ENCODE results near the gene GLIPR1.
A peak's percentile ranks its signal among the peaks of the same experiment; 100 is the strongest.
"Not testable (repeated sequence)": the region's sequence is repeated elsewhere in the genome, so short reads cannot be mapped to it uniquely, and the experiment has no call there.

GLIPR1 gene

GRCh38 chr12:75476071-75476470 lies 4.5 kb upstream of the GLIPR1 start:
- DNase-seq: no peak

- DNase-seq: no peak
Measured at GRCh38 chr12:75477137-75477536, 3.4 kb upstream of the GLIPR1 start.

GRCh38 chr12:75478116-75478794 lies 2.3 kb upstream of the GLIPR1 start:
- DNase-seq: no peak

- DNase-seq: no peak
Measured at GRCh38 chr12:75479963-75480461, 543 bp upstream of the GLIPR1 start.

- DNase-seq: no peak
Measured at GRCh38 chr12:75481013-75481705, 604 bp downstream of the GLIPR1 start.

- no peak for DNase-seq
Measured at GRCh38 chr12:75481774-75482173, 1.2 kb downstream of the GLIPR1 start.

GRCh38 chr12:75482646-75483045 lies 2.1 kb downstream of the GLIPR1 start:
- DNase-seq: no peak

GRCh38 chr12:75483431-75483830 lies 2.9 kb downstream of the GLIPR1 start:
- DNase-seq: no peak

- DNase-seq: not testable (repeated sequence)
Measured at GRCh38 chr12:75484450-75484849, 3.9 kb downstream of the GLIPR1 start.

GRCh38 chr12:75487308-75487707 lies 6.8 kb downstream of the GLIPR1 start:
- no peak for DNase-seq

GRCh38 chr12:75488553-75488952 lies 8.0 kb downstream of the GLIPR1 start:
- DNase-seq: no peak

- no peak for DNase-seq
Measured at GRCh38 chr12:75489187-75489586, 8.6 kb downstream of the GLIPR1 start.

- no peak for DNase-seq
Measured at GRCh38 chr12:75489613-75490210, 9.2 kb downstream of the GLIPR1 start.

- DNase-seq: no peak
Measured at GRCh38 chr12:75491169-75491568, 10.6 kb downstream of the GLIPR1 start.

GRCh38 chr12:75503459-75503858 lies 22.9 kb downstream of the GLIPR1 start:
- no peak for DNase-seq

GRCh38 chr12:75503866-75504265 lies 23.3 kb downstream of the GLIPR1 start:
- no peak for DNase-seq

- DNase-seq: no peak
Measured at GRCh38 chr12:75505706-75506312, 25.3 kb downstream of the GLIPR1 start.

- no peak for DNase-seq
Measured at GRCh38 chr12:75507086-75507485, 26.5 kb downstream of the GLIPR1 start.

- no peak for DNase-seq
Measured at GRCh38 chr12:75508159-75508558, 27.6 kb downstream of the GLIPR1 start.

GRCh38 chr12:75509621-75510020 lies 29.1 kb downstream of the GLIPR1 start:
- no peak for DNase-seq

- DNase-seq: peak; percentile 84
Measured at GRCh38 chr12:75511116-75512048, 30.8 kb downstream of the GLIPR1 start, which contains the start of gene KRR1. Gene KRR1, minus strand, starts transcription at chr12:75511609. Its CDS starts 12 bp downstream, at chr12:75511597.

- not testable (repeated sequence) for DNase-seq
Measured at GRCh38 chr12:75521224-75521623, 40.7 kb downstream of the GLIPR1 start.
